ENCODE measurements around the gene ADIPOQ. TPM values are rescaled to one million over a fixed set of nuclear protein-coding genes. Genes with fewer than 3 reads are reported as not detected.

The ADIPOQ gene
- total RNA-seq, 1 donor, result under 0.01 TPM

- Histone ChIP-seq H4K20me1 (ENCODE audit: insufficient read depth, low read length) (no peaks in the 10 kb centered on the region), H3K4me2 (ENCODE audit: insufficient read depth, low read length) (peak overlapping the region; percentile 55), H3K79me2 (ENCODE audit: insufficient read depth, low read length) (no peaks in the 10 kb centered on the region), H3K4me3 (ENCODE audit: insufficient read depth, low read length) (peak overlapping the region; percentile 39), H3K9me3 (ENCODE audit: low read depth, low read length) (no peaks in the 10 kb centered on the region), H3K27me3 (ENCODE audit: insufficient read depth, low read length) (peaks cover 28% of the 10 kb centered on the region), H3K27ac (ENCODE audit: low read depth, low read length) (no peak overlapping the region), H2AFZ (ENCODE audit: low read length) (peak overlapping the region; percentile 11), H3K36me3 (ENCODE audit: insufficient read depth, low read length) (no peaks in the 10 kb centered on the region), H3K4me1 (ENCODE audit: insufficient read depth, low read length) (peaks cover 19% of the 10 kb centered on the region)
- TF ChIP-seq CTCF (IDR thresholded peaks at IDR 0.05; ENCODE audit: extremely low read depth, low read depth, low read length), result no peak
- DNase-seq (ENCODE audit: insufficient read length, low spot score, missing footprints), result peak; percentile 89
Measured at GRCh38 chr3:186825294-186825821, 17.2 kb upstream of the ADIPOQ start.

- peak overlapping the region; percentile 91 for H3K4me2 ChIP-seq (ENCODE audit: insufficient read depth, low read length)
- H3K36me3 ChIP-seq (ENCODE audit: insufficient read depth, low read length), result no peaks in the 10 kb centered on the region
- H4K20me1 ChIP-seq (ENCODE audit: insufficient read depth, low read length), result no peaks in the 10 kb centered on the region
- peak; percentile 31 for DNase-seq (ENCODE audit: insufficient read length, low spot score, missing footprints)
- H3K4me3 ChIP-seq (ENCODE audit: insufficient read depth, low read length), result peak overlapping the region; percentile 39
- no peaks in the 10 kb centered on the region for H3K79me2 ChIP-seq (ENCODE audit: insufficient read depth, low read length)
- H3K4me1 ChIP-seq (ENCODE audit: insufficient read depth, low read length), result peaks cover 19% of the 10 kb centered on the region
- peak overlapping the region; percentile 11 for H2AFZ ChIP-seq (ENCODE audit: low read length)
- peaks cover 33% of the 10 kb centered on the region for H3K27me3 ChIP-seq (ENCODE audit: insufficient read depth, low read length)
- no peaks in the 10 kb centered on the region for H3K9me3 ChIP-seq (ENCODE audit: low read depth, low read length)
- H3K27ac ChIP-seq (ENCODE audit: low read depth, low read length), result no peak overlapping the region
- TF ChIP-seq CTCF (IDR thresholded peaks at IDR 0.05; ENCODE audit: extremely low read depth, low read depth, low read length), result no peak
Measured at GRCh38 chr3:186825872-186826409, 16.6 kb upstream of the ADIPOQ start.

GRCh38 chr3:186826410-186826975 lies 16.0 kb upstream of the ADIPOQ start:
- no peaks in the 10 kb centered on the region for H3K36me3 ChIP-seq (ENCODE audit: insufficient read depth, low read length)
- H2AFZ ChIP-seq (ENCODE audit: low read length), result no peak overlapping the region
- DNase-seq (ENCODE audit: insufficient read length, low spot score, missing footprints), result peak; percentile 61
- TF ChIP-seq CTCF (IDR thresholded peaks at IDR 0.05; ENCODE audit: extremely low read depth, low read depth, low read length), result no peak
- H4K20me1 ChIP-seq (ENCODE audit: insufficient read depth, low read length), result no peaks in the 10 kb centered on the region
- H3K4me3 ChIP-seq (ENCODE audit: insufficient read depth, low read length), result peak overlapping the region; percentile 74
- H3K27ac ChIP-seq (ENCODE audit: low read depth, low read length), result no peak overlapping the region
- H3K4me1 ChIP-seq (ENCODE audit: insufficient read depth, low read length), result peaks cover 19% of the 10 kb centered on the region
- no peaks in the 10 kb centered on the region for H3K79me2 ChIP-seq (ENCODE audit: insufficient read depth, low read length)
- peak overlapping the region; percentile 91 for H3K4me2 ChIP-seq (ENCODE audit: insufficient read depth, low read length)
- H3K9me3 ChIP-seq (ENCODE audit: low read depth, low read length), result no peaks in the 10 kb centered on the region
- H3K27me3 ChIP-seq (ENCODE audit: insufficient read depth, low read length), result peaks cover 38% of the 10 kb centered on the region

All from osteoblast (primary cell).